ENCODE results near the gene CEP68. TPM values are rescaled to one million over a fixed set of nuclear protein-coding genes. Genes with fewer than 3 reads are reported as not detected.

The CEP68 gene
- total and polyA plus RNA-seq, 12 donors: 5.6 to 19.3 (median 10.7) TPM

GRCh38 chr2:65081232-65081685 lies 25.0 kb downstream of the CEP68 start:
- Histone ChIP-seq H3K4me1 (replicated peaks in 1 of 2) (peaks cover 10 to 22% of the 10 kb centered on the region in 2 donors), H3K27ac (peak overlapping the region in 3 of 5 donors; percentile 17 to 47 (median 35)), H3K9me3 (replicated peaks in 1 of 3) (no peaks in the 10 kb centered on the region), H3K27me3 (no peaks in the 10 kb centered on the region), H3K36me3 (replicated peaks in 1 of 2) (peaks cover 0 to 79% of the 10 kb centered on the region in 2 donors), H3K4me3 (no peak overlapping the region)
- peak in 4 of 7 donors; percentile 46 to 70 (median 56) for DNase-seq
- intact Hi-C loops (cut with DNase I): loop anchor here in 1 of 2 donors (5.0 kb wide), 1 partner anchor 36 kb away; no protein-coding TSS in a partner anchor
- WGBS, 4 donors: 54 to 78% (median 65%) methylated on average over 4 of the region's 4 CpGs
- no peak for TF ChIP-seq POLR2A (IDR thresholded peaks at IDR 0.05)
- TF ChIP-seq CTCF (IDR thresholded peaks at IDR 0.05): no peak

DNA sequence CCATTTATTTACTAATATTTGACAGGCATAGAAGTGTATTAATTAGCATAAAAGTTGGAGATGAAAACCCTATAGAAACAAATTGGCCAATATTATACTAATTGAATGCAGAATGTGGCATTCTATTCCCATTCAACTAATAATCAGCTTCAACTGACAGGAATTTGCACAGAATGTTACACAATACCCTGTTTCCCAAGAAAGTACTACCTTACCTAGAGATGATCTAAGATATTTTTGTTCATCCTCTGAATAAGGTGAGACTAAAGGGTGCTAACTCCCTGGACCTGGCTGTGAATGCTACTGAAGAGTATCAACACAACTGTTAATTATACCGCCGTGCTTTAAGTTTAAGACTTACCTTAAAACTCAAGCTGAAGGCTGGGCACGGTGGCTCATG lies 28.9 kb downstream of the CEP68 start:
- no peak for TF ChIP-seq POLR2A (IDR thresholded peaks at IDR 0.05)
- TF ChIP-seq CTCF (IDR thresholded peaks at IDR 0.05): no peak
- DNase-seq: no peak
- peaks cover 0 to 81% of the 10 kb centered on the region in 2 donors for H3K36me3 ChIP-seq (replicated peaks in 1 of 2)
- 97 to 100% (median 99%) methylated on average over 3 of the region's 3 CpGs for WGBS, 4 donors
- H3K27me3 ChIP-seq: no peaks in the 10 kb centered on the region
- peaks cover 10 to 31% of the 10 kb centered on the region in 2 donors for H3K4me1 ChIP-seq (replicated peaks in 1 of 2)
- H3K27ac ChIP-seq: no peak overlapping the region
- H3K4me3 ChIP-seq: no peak overlapping the region
- no peaks in the 10 kb centered on the region for H3K9me3 ChIP-seq (replicated peaks in 1 of 3)
- intact Hi-C loops (cut with DNase I): no loop called here

GRCh38 chr2:65092791-65093190 lies 36.6 kb downstream of the CEP68 start:
- WGBS, 4 donors: 78 to 96% (median 88%) methylated on average over 4 of the region's 4 CpGs
- peaks cover 0 to 70% of the 10 kb centered on the region in 2 donors for H3K36me3 ChIP-seq (replicated peaks in 1 of 2)

DNA sequence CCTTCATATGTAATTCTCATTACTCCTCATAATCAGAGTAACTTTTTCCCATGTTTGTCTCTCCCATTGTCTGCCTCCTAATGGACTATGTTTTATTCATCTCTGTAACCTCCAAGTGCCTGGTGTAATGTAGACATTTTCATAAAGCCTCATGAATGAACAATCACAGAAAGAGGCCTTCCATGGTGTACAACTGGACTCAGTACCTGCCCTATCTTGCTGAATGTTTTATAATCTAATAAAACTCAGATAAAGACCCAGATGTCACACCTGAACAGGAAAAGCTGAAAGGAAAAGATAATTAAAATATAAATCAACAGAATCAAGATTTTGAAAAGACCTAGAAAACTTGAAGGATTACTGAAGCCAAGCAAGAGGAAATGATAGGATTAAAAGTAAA lies 37.0 kb downstream of the CEP68 start:
- Histone ChIP-seq H3K27me3 (no peaks in the 10 kb centered on the region), H3K36me3 (replicated peaks in 1 of 2) (peaks cover 0 to 67% of the 10 kb centered on the region in 2 donors), H3K27ac (no peak overlapping the region), H3K4me1 (replicated peaks in 1 of 2) (peaks cover 0 to 22% of the 10 kb centered on the region in 2 donors), H3K4me3 (no peak overlapping the region), H3K9me3 (replicated peaks in 1 of 3) (no peaks in the 10 kb centered on the region)
- DNase-seq: no peak
- intact Hi-C loops (cut with DNase I): no loop called here
- TF ChIP-seq POLR2A (IDR thresholded peaks at IDR 0.05): no peak
- no peak for TF ChIP-seq CTCF (IDR thresholded peaks at IDR 0.05)

More at GRCh38 chr2:65092791-65093190, 36.6 kb downstream of the CEP68 start:
- intact Hi-C loops (cut with DNase I): no loop called here
- Histone ChIP-seq H3K27ac (no peak overlapping the region), H3K9me3 (replicated peaks in 1 of 3) (no peaks in the 10 kb centered on the region), H3K27me3 (no peaks in the 10 kb centered on the region), H3K4me3 (no peak overlapping the region), H3K4me1 (replicated peaks in 1 of 2) (peaks cover 0 to 22% of the 10 kb centered on the region in 2 donors)
- TF ChIP-seq POLR2A (IDR thresholded peaks at IDR 0.05) (no peak), CTCF (IDR thresholded peaks at IDR 0.05) (no peak)
- DNase-seq: no peak
